H1 (cell line): ENCODE measurements around the gene CCS. TPM values are rescaled to one million over a fixed set of nuclear protein-coding genes. Genes with fewer than 3 reads are reported as not detected.

Experiments
- ATF3 ChIP-seq: IDR thresholded peaks from 2 replicates; pipeline ENCODE4 v1.6.1; 2011; ENCODE audit warnings: low read depth, mild to moderate bottlenecking, low read length; ENCODE audit not compliant: insufficient read depth
- BACH1 ChIP-seq: IDR thresholded peaks from 2 replicates; pipeline ENCODE4 v1.6.1; 2012; ENCODE audit warnings: low read length, improper control_type of control experiment
- CBX5 ChIP-seq: fragments of 300-800, 300-1000 bp; sonication (generic); IDR thresholded peaks from 2 replicates; pipeline ENCODE4 v1.7.1; 2016; ENCODE audit warnings: antibody characterized with exemption, low read length, low read depth
- POLR2AphosphoS5 ChIP-seq: IDR thresholded peaks from 2 replicates; pipeline ENCODE4 v1.6.1; 2011; ENCODE audit warnings: low read depth, low read length
- SUZ12 ChIP-seq: fragments of 200-600 bp; sonication (generic); IDR thresholded peaks from 2 replicates; pipeline ENCODE4 v1.6.1; 2012; ENCODE audit warnings: mild to moderate bottlenecking, inconsistent platforms, low read length, moderate library complexity, mixed read lengths
- TBP ChIP-seq: IDR thresholded peaks from 2 replicates; pipeline ENCODE4 v1.6.1; 2011; ENCODE audit warnings: low read depth, low read length, improper control_type of control experiment
- polyA plus RNA-seq, 7 experiments: library from polyadenylated mRNA; depleted of rRNA in 3 of 7; stranded (reverse) in 5 of 7; unstranded in 2 of 7; fragments of >200 nt in 5 of 7; fragments of 200-250 nt in 2 of 7; gene quantifications; 1 replicate in 5 of 7; 2 replicates in 1 of 7; 4 replicates in 1 of 7; pipeline versions ENCODE4 v1.2.1 to v1.2.3, GENCODE V29; 2011 to 2013; ENCODE audit warnings: missing spikeins in 2 of 7, mixed read lengths in 2 of 7
- total RNA-seq: library from RNA; stranded (reverse); fragmentation: NEBNext Ultra II Directional; extraction: Animal tissue kit (Norgen Biotek cat#: 25700); gene quantifications from 2 replicates; pipeline ENCODE4 v1.2.1, GENCODE V29; 2021
- TF ChIP-seq, protein P1 (sequence below): IDR thresholded peaks from 2 replicates; pipeline ENCODE4 v1.6.1; 2012; ENCODE audit warnings: inconsistent platforms

The CCS gene
- total and polyA plus RNA-seq, 2 of the 8 experiments (the other 6 are each of a cell fraction or from before 2014, with no cell fraction given): 37.1 to 37.7 TPM

GRCh38 chr11:66554602-66555001, 38.4 kb upstream of the CCS start (continued):
- TF ChIP-seq POLR2AphosphoS5 (no peak), ATF3 (no peak), BACH1 (no peak), CBX5 (no peak), TBP (no peak), SUZ12 (no peak)
- TF ChIP-seq, protein P1, sequence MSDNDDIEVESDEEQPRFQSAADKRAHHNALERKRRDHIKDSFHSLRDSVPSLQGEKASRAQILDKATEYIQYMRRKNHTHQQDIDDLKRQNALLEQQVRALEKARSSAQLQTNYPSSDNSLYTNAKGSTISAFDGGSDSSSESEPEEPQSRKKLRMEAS: no peak
